A549 (cell line): ENCODE data around the gene EXOC4. TPM values are rescaled to one million over a fixed set of nuclear protein-coding genes. Genes with fewer than 3 reads are reported as not detected.

Experiments used
- ATAC-seq, 2 experiments: fragments of 200-7000 bp in 1 of 2; fragments of >200 bp in 1 of 2; cut with Nextera tagmentation in 1 of 2; cut with Tn5 transposase in 1 of 2; 3 replicates each; pipeline versions ENCODE4 v1.8.0 to v1.9.1; 2018 to 2020; ENCODE audit warnings: mild to moderate bottlenecking in 1 of 2, moderate library complexity in 1 of 2
- CTCF ChIA-PET: fragments of 300-600 bp; sonication (Branson Sonifier 250); formaldehyde crosslinking; extraction: SDS; loops from one replicate; lab custom pipeline; 2021; ENCODE audit warnings: antibody characterized with exemption, inconsistent platforms; lab: Yijun Ruan, JAX
- POLR2A ChIA-PET: fragments of 350-600 bp; formaldehyde crosslinking; extraction: SDS; loops from one replicate; lab custom pipeline; 2021; ENCODE audit warnings: antibody characterized with exemption, inconsistent platforms; lab: Yijun Ruan, JAX
- DNase-seq, 2 experiments: peaks; one replicate each; pipeline versions ENCODE4 v3.0.0 to v3.0.0-alpha.2; 2011 to 2016; ENCODE audit warnings: low read depth in 1 of 2, low spot score in 1 of 2
- FAIRE-seq: peaks from 2 replicates; lab custom pipeline; 2011; peaks lifted over from hg19 to GRCh38; lab: Jason Lieb, UNC
- H3K27ac ChIP-seq, 2 experiments: fragments of >200 bp; sonication (Bioruptor Twin); formaldehyde crosslinking; 3 replicates each; pipeline ENCODE4 v1.5.1; 2016 to 2017
- H3K4me1 ChIP-seq: fragments of >200 bp; sonication (Bioruptor Twin); formaldehyde crosslinking; 3 replicates; pipeline ENCODE4 v1.6.1; 2016
- H3K4me2 ChIP-seq: fragments of >200 bp; sonication (Bioruptor Twin); formaldehyde crosslinking; 3 replicates; pipeline ENCODE4 v1.6.1; 2016
- H3K4me3 ChIP-seq: fragments of >200 bp; sonication (Bioruptor Twin); formaldehyde crosslinking; 3 replicates; pipeline ENCODE4 v1.5.1; 2016
- H3K9me3 ChIP-seq: fragments of >200 bp; sonication (Bioruptor Twin); formaldehyde crosslinking; 3 replicates; pipeline ENCODE4 v1.6.1; 2016
- BCL3 ChIP-seq: fragments of >200 bp; sonication (Bioruptor Twin); formaldehyde crosslinking; IDR thresholded peaks from 3 replicates; pipeline ENCODE4 v1.6.1; 2016
- BHLHE40 ChIP-seq: IDR thresholded peaks from 2 replicates; pipeline ENCODE4 v1.6.1; 2012; ENCODE audit warnings: low read depth, low read length, inconsistent platforms
- CBX2 ChIP-seq: fragments of 200-600 bp; sonication (generic); IDR thresholded peaks from 2 replicates; pipeline ENCODE4 v1.6.1; 2016; ENCODE audit warnings: low read depth, mild to moderate bottlenecking, borderline replicate concordance
- CBX8 ChIP-seq: fragments of 200-600 bp; sonication (generic); IDR thresholded peaks from 2 replicates; pipeline ENCODE4 v1.6.1; 2016
- E2F6 ChIP-seq: IDR thresholded peaks from 2 replicates; pipeline ENCODE4 v1.6.1; 2012; ENCODE audit warnings: low read depth, borderline replicate concordance
- EHF ChIP-seq: fragments of 250-450 bp; sonication (Bioruptor Pico); IDR thresholded peaks from 2 replicates; pipeline ENCODE4 v1.5.0; 2020; ENCODE audit warnings: mild to moderate bottlenecking
- ELK1 ChIP-seq: fragments of 150-350 bp; IDR thresholded peaks from 2 replicates; pipeline ENCODE4 v1.6.1; 2014; ENCODE audit warnings: low read depth, mild to moderate bottlenecking, low read length
- EP300 ChIP-seq, 2 experiments: fragments of >200 bp; sonication (Bioruptor Twin); formaldehyde crosslinking; IDR thresholded peaks; 2 replicates in 1 of 2; 3 replicates in 1 of 2; pipeline ENCODE4 v1.6.1; 2016 to 2017
- ESRRA ChIP-seq: fragments of 150-350 bp; IDR thresholded peaks from 2 replicates; pipeline ENCODE4 v1.6.1; 2014; ENCODE audit warnings: mild to moderate bottlenecking, low read length, borderline replicate concordance
- GATA3 ChIP-seq: IDR thresholded peaks from 2 replicates; pipeline ENCODE4 v1.6.1; 2012; ENCODE audit warnings: borderline replicate concordance
- HEYL ChIP-seq: fragments of 250-450 bp; sonication (Bioruptor Pico); IDR thresholded peaks from 2 replicates; pipeline ENCODE4 v1.8.0; 2021; ENCODE audit warnings: mild to moderate bottlenecking, moderate library complexity
- HOXB13 ChIP-seq: fragments of 250-450 bp; sonication (Bioruptor Pico); IDR thresholded peaks from 2 replicates; pipeline ENCODE4 v1.5.0; 2020; ENCODE audit warnings: low read depth, mild to moderate bottlenecking, moderate library complexity
- JUNB ChIP-seq: fragments of >200 bp; sonication (Bioruptor Twin); formaldehyde crosslinking; IDR thresholded peaks from 2 replicates; pipeline ENCODE4 v1.6.1; 2016
- KDM5A ChIP-seq: fragments of 200-600 bp; sonication (generic); IDR thresholded peaks from 2 replicates; pipeline ENCODE4 v1.6.1; 2016; ENCODE audit warnings: antibody characterized with exemption, mild to moderate bottlenecking
- NPAS2 ChIP-seq: fragments of 250-450 bp; sonication (Bioruptor Pico); IDR thresholded peaks from 2 replicates; pipeline ENCODE4 v1.8.0; 2022; ENCODE audit warnings: mild to moderate bottlenecking, moderate library complexity, borderline replicate concordance
- NR3C1 ChIP-seq: fragments of >200 bp; sonication (Bioruptor Twin); formaldehyde crosslinking; IDR thresholded peaks from 3 replicates; pipeline ENCODE4 v1.6.1; 2017
- PBX3 ChIP-seq: IDR thresholded peaks from 2 replicates; pipeline ENCODE4 v1.6.1; 2012
- PHF8 ChIP-seq: fragments of 200-600 bp; sonication (generic); IDR thresholded peaks from 2 replicates; pipeline ENCODE4 v1.6.1; 2016; ENCODE audit warnings: low read depth, mild to moderate bottlenecking, antibody characterized with exemption, moderate library complexity, borderline replicate concordance
- RCOR1 ChIP-seq: fragments of 150-350 bp; IDR thresholded peaks from 2 replicates; pipeline ENCODE4 v1.6.1; 2014; ENCODE audit warnings: antibody characterized with exemption, low read length, low read depth
- RNF2 ChIP-seq: fragments of 200-600 bp; sonication (generic); IDR thresholded peaks from 2 replicates; pipeline ENCODE4 v1.6.1; 2016; ENCODE audit warnings: low read depth, mild to moderate bottlenecking, antibody characterized with exemption, moderate library complexity, borderline replicate concordance
- SMC3 ChIP-seq: fragments of >200 bp; sonication (Bioruptor Twin); formaldehyde crosslinking; IDR thresholded peaks from 3 replicates; pipeline ENCODE4 v1.6.1; 2018; ENCODE audit warnings: inconsistent platforms
- ZC3H11A ChIP-seq: fragments of 450-650 bp; IDR thresholded peaks from 2 replicates; pipeline ENCODE4 v1.6.1; 2014; ENCODE audit warnings: antibody characterized with exemption, mild to moderate bottlenecking
- ZNF302 ChIP-seq: fragments of 250-450 bp; sonication (Bioruptor Pico); IDR thresholded peaks from 2 replicates; pipeline ENCODE4 v1.9.0; 2021; ENCODE audit warnings: inconsistent platforms, mild to moderate bottlenecking, moderate library complexity
- WGBS: methylation state at CpG from one replicate; pipeline ENCODE4 v1.1.6; 2017; ENCODE audit errors: missing lambda C conversion rate; 5-methylcytosine and 5-hydroxymethylcytosine counted together
- polyA plus RNA-seq, 4 experiments: library from polyadenylated mRNA; depleted of rRNA in 3 of 4; stranded (reverse); fragments of >200 nt; fragmentation: RNase III in 1 of 4; extraction: RNeasy Plus Mini Kit Qiagen cat#74134 plus additional on column Dnase treatment in 1 of 4; gene quantifications; 2 replicates in 3 of 4; 3 replicates in 1 of 4; pipeline ENCODE4 v1.2.3, GENCODE V29; 2011 to 2017

The EXOC4 gene
- polyA plus RNA-seq, 2 of the 4 experiments (the other 2 are of a cell fraction): 33.4 to 73.1 TPM

- H3K4me1 ChIP-seq: peaks cover 5% of the 10 kb centered on the region; the same call in 1 of the 3 replicates
- POLR2A ChIA-PET: no interaction called here
- WGBS: 11% methylated on average over 2 of the region's 2 CpGs
- no peaks in the 10 kb centered on the region; the same call in 2 of the 3 replicates for H3K9me3 ChIP-seq
- no peak for DNase-seq
- FAIRE-seq: no peak
- no peak overlapping the region for H3K4me3 ChIP-seq
- no peak for ATAC-seq
- no peak for TF ChIP-seq NPAS2 (CRISPR knock-in tag)
- no peak for TF ChIP-seq SMC3
- TF ChIP-seq ZC3H11A: no peak
- TF ChIP-seq PBX3: no peak
- no peak for TF ChIP-seq RNF2
- TF ChIP-seq CBX2: no peak
- no peak for TF ChIP-seq E2F6
- no peak for TF ChIP-seq HEYL (CRISPR knock-in tag)
- TF ChIP-seq BCL3: no peak
- TF ChIP-seq HOXB13: no peak
- no peak for TF ChIP-seq GATA3
- no peak for TF ChIP-seq ESRRA
- TF ChIP-seq, all 56 proteins: peak for 0
- H3K27ac ChIP-seq: no peak overlapping the region
- H3K4me2 ChIP-seq: no peak overlapping the region
- CTCF ChIA-PET: interaction anchor here (1.0 kb wide), 1 partner anchor 44 kb away, joined by 3 read pairs; no protein-coding TSS in a partner anchor
Measured at GRCh38 chr7:133645884-133646391, 393.1 kb downstream of the EXOC4 start.

GRCh38 chr7:133646472-133647315 lies 393.8 kb downstream of the EXOC4 start:
- H3K4me1 ChIP-seq: peaks cover 5% of the 10 kb centered on the region; the same call in 1 of the 3 replicates
- TF ChIP-seq ZNF302 (CRISPR knock-in tag) (no peak), NPAS2 (CRISPR knock-in tag) (no peak), KDM5A (no peak), EP300 (IDR thresholded peaks at IDR 0.05) (no peak), RCOR1 (no peak), ELK1 (no peak), PBX3 (no peak), NR3C1 (no peak), HOXB13 (no peak), EHF (no peak), CBX8 (no peak), SMC3 (no peak), BHLHE40 (no peak), ZC3H11A (no peak), PHF8 (no peak), JUNB (no peak)
- ATAC-seq (no peak), FAIRE-seq (no peak), DNase-seq (no peak)
- 91% methylated on average over 7 of the region's 7 CpGs for WGBS
- ChIA-PET CTCF (interaction anchor here (1.0 kb wide), 1 partner anchor 45 kb away, joined by 3 read pairs; no protein-coding TSS in a partner anchor), POLR2A (no interaction called here)
- no peak overlapping the region for H3K27ac ChIP-seq
- no peak overlapping the region for H3K4me3 ChIP-seq
- H3K4me2 ChIP-seq: no peak overlapping the region
- H3K9me3 ChIP-seq: no peaks in the 10 kb centered on the region; the same call in 2 of the 3 replicates
